Aorta (tissue), 5 donors: ENCODE measurements around the gene PARD6A. TPM values are rescaled to one million over a fixed set of nuclear protein-coding genes. Genes with fewer than 3 reads are reported as not detected.

ENCODE experiments used
- ATAC-seq: fragments of 200-7000 bp; cut with Tn5 transposase; one replicate; pipeline ENCODE4 v1.9.1; 2022; ENCODE audit warnings: moderate library complexity; ENCODE audit not compliant: low FRiP score
- DNase-seq, 2 donors: peaks; one replicate each; pipeline ENCODE4 v3.0.0-alpha.2; 2020
- H3K27ac ChIP-seq, 2 donors: one replicate each; pipeline ENCODE4 v1.5.1; 2013; ENCODE audit warnings: low read length in 2 of 2, mild to moderate bottlenecking in 2 of 2, moderate library complexity in 2 of 2, control low read depth in 1 of 2, inconsistent platforms in 1 of 2, low read depth in 1 of 2
- H3K27me3 ChIP-seq, 2 donors: one replicate each; pipeline ENCODE4 v1.6.1; 2013; ENCODE audit warnings: control low read depth in 1 of 2, low read length in 1 of 2, mild to moderate bottlenecking in 1 of 2, moderate library complexity in 1 of 2; ENCODE audit not compliant: insufficient read depth in 2 of 2, control insufficient read depth in 1 of 2
- H3K36me3 ChIP-seq, 2 donors: one replicate each; pipeline ENCODE4 v1.6.1; 2013; ENCODE audit warnings: control low read depth in 1 of 2, low read length in 1 of 2, mild to moderate bottlenecking in 1 of 2; ENCODE audit not compliant: insufficient read depth in 2 of 2, control insufficient read depth in 1 of 2
- H3K4me1 ChIP-seq, 2 donors: one replicate each; pipeline ENCODE4 v1.6.1; 2013; ENCODE audit warnings: low read length in 2 of 2, control low read depth in 1 of 2, mild to moderate bottlenecking in 1 of 2, moderate library complexity in 1 of 2; ENCODE audit not compliant: insufficient read depth in 2 of 2, control insufficient read depth in 1 of 2
- H3K4me3 ChIP-seq, 2 donors: one replicate each; pipeline ENCODE4 v1.5.1; 2013; ENCODE audit warnings: low read length in 2 of 2, control low read depth in 1 of 2, mild to moderate bottlenecking in 1 of 2
- H3K9me3 ChIP-seq: one replicate; pipeline ENCODE4 v1.6.1; 2013; ENCODE audit warnings: mild to moderate bottlenecking, low read length; ENCODE audit not compliant: control insufficient read depth
- WGBS, 2 donors: extraction: QIAGEN DNeasy Blood & Tissue Kit; methylation state at CpG; one replicate each; pipeline ENCODE4 v1.1.7; 2013; 5-methylcytosine and 5-hydroxymethylcytosine counted together
- intact Hi-C, 2 donors: fragments of 100-400 bp; cut with DNase I; formaldehyde crosslinking; loops; one replicate each; pipeline versions ENCODE4 v1.14.2 to v1.15.0; 2022
- polyA plus RNA-seq, 2 donors: library from polyadenylated mRNA; stranded (reverse); fragments of 200-250 nt; gene quantifications; one replicate each; pipeline ENCODE4 v1.2.3, GENCODE V29; 2013
- total RNA-seq, 2 donors: library from RNA; stranded (reverse); fragmentation: NEBNext Ultra II Directional; extraction: Animal tissue kit (Norgen Biotek cat#: 25700); gene quantifications; one replicate each; pipeline ENCODE4 v1.2.1, GENCODE V29; 2021
- donor health status: healthy with polysubstance abuse.
- donor health status: Bipolar disorder and iron deficiency.
- donor health status: DM: no; HTN: no; CAD: no.
- donor health status: DM: no; HTN: no; CAD: no.
- donor health status: DM: yes; HTN: yes; CAD: no.

PARD6A gene
- total and polyA plus RNA-seq, 4 donors = 3.9 to 7.8 (median 5.6) TPM

DNA sequence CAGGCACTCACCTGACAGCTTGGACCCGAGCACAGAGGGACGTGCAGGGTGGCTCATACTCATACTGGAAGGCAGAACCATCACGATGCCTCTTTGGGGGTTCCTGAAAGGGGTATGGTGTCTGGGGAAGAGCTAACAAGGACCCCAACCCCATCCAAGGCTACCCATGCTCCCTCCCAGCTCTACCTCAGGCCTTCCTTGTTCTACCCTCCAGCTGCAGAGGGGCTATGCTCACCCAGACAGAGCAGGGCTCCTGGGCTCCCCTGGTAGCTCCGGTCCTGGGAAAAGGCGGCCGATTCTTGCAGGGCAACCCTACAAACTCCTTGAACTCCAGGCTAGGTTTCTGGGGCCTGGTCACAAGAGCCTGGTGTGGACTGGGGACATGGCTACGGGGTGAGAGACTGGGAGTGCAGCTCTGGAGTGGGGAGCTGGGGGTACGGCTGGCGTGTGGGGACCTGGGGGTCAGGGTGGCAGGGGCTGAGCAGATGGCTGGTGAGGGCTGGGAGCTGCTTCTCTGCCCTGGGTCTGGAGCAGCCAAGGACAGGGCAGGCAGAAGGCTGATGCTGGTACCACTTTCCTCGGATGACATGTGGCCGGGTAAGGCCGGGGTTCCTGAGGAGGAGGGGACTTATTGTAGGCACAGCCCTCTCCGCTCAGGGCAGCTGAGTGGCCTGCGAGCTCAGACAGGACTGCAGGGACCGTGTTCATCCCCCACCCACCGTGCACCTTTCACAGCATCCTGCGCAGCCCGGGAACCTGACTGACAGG, 2.8 kb upstream of the PARD6A start:
- peak in 1 of 2 donors; percentile 71 for DNase-seq

DNA sequence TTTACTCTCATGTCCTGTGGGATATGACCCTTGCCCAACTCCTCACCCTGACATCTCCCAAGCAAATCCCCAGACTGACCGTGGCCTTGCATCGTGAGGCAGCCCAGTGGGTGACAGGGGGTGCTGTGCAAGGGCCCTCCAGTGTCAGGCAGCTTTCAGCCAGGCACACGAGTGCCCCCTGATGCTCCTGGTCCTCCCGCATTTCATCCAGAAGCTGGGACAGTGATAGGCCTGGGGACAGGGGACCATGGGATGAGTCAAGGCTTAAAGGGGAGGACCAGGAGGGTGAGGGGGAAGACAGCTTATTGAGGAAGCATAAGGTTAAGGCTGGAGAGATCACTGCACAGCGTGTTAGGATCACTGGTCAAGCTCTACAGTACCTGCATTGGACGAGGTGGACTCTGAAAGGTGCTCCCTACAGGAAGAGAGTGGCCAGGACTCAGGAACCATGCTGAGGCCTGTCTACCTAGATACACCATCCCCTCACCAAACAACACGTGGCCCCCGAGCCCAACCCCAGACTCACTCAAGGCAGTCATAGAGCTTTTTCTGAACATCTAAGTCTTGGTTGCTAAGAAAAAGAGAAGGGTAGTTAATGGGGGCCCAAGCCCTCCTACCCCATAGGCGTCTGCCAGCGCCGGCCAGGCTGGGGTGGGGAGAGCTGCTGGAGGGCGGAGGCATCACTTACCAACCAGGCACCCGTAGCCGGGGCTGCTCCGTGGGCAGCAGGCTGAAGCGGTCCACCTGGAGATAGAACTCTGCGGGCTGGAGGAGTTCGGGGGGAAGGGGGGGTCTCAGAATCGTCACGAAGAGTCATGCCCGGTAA, 1.7 kb upstream of the PARD6A start:
- WGBS, 2 donors = 34 to 37% methylated on average over 21 of the region's 21 CpGs
- no peak for DNase-seq

More for the DNA sequence above, 2.8 kb upstream of the PARD6A start:
- H3K4me3 ChIP-seq = no peak overlapping the region
- H3K27ac ChIP-seq = no peak overlapping the region
- 92 to 94% methylated on average over 18 of the region's 18 CpGs for WGBS, 2 donors
- no peaks in the 10 kb centered on the region for H3K36me3 ChIP-seq
- ATAC-seq = no peak
- no peaks in the 10 kb centered on the region for H3K9me3 ChIP-seq
- no peaks in the 10 kb centered on the region for H3K27me3 ChIP-seq
- intact Hi-C loops = no loop called here
- H3K4me1 ChIP-seq = no peaks in the 10 kb centered on the region

DNA sequence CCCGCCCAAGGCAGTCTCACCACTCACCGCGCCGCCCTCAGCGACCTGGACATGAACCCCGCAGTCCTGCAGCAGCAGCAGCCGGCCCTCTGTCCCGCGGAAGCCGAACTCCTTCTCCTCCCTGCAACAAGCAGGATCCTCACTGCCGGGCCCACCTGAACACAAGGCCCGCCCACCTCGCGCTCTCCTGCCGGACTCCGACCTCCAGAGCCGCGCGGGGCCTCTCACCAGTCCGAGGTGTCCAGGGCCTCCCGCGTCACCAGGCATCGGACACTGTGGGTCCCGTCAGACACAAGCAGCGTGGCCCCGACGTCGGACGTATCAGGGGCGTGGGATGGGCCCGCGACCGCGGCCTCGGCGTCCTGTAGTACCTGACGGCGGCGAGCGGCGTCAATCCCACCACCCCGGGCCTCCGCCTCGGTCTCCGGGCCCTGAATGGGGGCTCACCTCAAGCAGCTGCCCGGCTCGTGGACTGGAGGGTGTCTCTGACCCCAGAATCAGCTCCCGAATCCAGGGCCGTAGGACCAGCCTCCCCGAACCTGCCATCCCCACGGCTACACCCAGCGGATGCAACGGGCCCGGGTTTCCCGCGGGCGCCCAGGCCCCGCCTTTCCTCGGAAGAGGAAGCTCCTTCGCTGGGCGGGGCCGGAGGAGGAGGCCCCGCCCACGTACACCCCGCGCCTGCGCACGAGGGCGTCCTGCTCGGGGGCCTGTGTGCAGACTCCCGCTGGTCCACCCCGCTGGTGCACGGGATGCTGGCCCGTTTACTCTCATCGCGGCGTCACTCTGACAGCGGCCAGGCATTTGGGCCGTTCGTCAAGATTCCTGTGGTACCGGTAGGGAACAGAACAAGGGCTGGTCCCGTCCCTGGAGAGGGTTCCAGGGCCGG, 841 bp upstream of the PARD6A start, which contains the start of gene ACD:
Gene ACD, minus strand, starts transcription at position 586 of the 889 bp plus-strand sequence. Its CDS starts 40 bp downstream, at position 546.
- peak within 1 kb of the TSS in 1 of 2 donors; percentile 89 for H3K27ac ChIP-seq
- 0 to 1% methylated on average over 76 to 83 of the region's 83 CpGs for WGBS, 2 donors
- peak within 1 kb of the TSS; percentile 63 to 64 for H3K4me3 ChIP-seq
- DNase-seq (peak; percentile 93 to 97), ATAC-seq (peak; percentile 96)
- H3K27me3 ChIP-seq = no peaks in the 10 kb centered on the region
- H3K4me1 ChIP-seq = no peaks in the 10 kb centered on the region
- no peaks in the 10 kb centered on the region for H3K9me3 ChIP-seq
- intact Hi-C loops = loop anchor here (2.0 to 5.0 kb wide), 2 partner anchors 97 to 98 kb away; partner anchors contain the start of gene CTCF (in 2 of the 2)
- no peaks in the 10 kb centered on the region for H3K36me3 ChIP-seq

More for the DNA sequence above, 1.7 kb upstream of the PARD6A start:
- Histone ChIP-seq H3K4me1 (no peaks in the 10 kb centered on the region), H3K4me3 (peak overlapping the region in 1 of 2 donors; percentile 64), H3K27me3 (no peaks in the 10 kb centered on the region), H3K36me3 (no peaks in the 10 kb centered on the region), H3K27ac (no peak overlapping the region), H3K9me3 (no peaks in the 10 kb centered on the region)
- no peak for ATAC-seq
- intact Hi-C loops = no loop called here

DNA sequence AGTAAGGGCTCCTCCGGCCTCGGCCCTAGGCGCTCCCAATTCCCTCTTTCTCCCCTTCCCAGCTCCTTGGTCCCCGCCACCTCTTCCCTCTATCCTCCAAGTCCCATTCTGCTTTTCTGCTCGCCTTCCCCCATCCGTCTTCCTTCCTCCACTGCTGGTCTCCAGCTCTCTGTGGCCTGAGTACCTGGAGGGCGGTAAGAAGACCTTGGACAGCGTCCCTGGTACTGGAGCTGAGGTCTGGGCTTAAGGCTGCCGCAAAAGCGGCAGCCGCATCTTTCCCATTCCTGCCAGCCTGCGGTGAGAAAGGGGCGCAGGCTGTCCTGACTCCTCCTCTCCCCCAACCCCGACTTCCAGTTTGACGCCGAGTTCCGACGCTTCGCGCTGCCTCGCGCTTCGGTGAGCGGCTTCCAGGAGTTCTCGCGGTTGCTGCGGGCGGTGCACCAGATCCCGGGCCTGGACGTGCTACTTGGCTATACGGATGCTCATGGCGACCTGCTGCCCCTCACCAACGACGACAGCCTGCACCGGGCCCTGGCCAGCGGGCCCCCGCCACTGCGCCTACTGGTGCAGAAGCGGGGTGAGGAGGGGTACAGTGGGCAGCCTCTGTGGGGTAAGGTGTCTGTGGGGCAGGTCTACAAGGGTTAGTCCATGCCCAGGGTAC, 471 bp downstream of the PARD6A start:
- WGBS, 2 donors = 10 to 12% methylated on average over 35 to 39 of the region's 39 CpGs
- Histone ChIP-seq H3K4me3 (peak overlapping the region in 1 of 2 donors; percentile 31), H3K4me1 (no peaks in the 10 kb centered on the region), H3K27me3 (no peaks in the 10 kb centered on the region), H3K27ac (peak overlapping the region in 1 of 2 donors; percentile 79), H3K36me3 (no peaks in the 10 kb centered on the region), H3K9me3 (no peaks in the 10 kb centered on the region)
- ATAC-seq (no peak), DNase-seq (peak in 1 of 2 donors; percentile 80)
- intact Hi-C loops = loop anchor here (2.0 to 5.0 kb wide), 2 partner anchors 98 to 99 kb away; partner anchors contain the start of gene CTCF (in 2 of the 2)

DNA sequence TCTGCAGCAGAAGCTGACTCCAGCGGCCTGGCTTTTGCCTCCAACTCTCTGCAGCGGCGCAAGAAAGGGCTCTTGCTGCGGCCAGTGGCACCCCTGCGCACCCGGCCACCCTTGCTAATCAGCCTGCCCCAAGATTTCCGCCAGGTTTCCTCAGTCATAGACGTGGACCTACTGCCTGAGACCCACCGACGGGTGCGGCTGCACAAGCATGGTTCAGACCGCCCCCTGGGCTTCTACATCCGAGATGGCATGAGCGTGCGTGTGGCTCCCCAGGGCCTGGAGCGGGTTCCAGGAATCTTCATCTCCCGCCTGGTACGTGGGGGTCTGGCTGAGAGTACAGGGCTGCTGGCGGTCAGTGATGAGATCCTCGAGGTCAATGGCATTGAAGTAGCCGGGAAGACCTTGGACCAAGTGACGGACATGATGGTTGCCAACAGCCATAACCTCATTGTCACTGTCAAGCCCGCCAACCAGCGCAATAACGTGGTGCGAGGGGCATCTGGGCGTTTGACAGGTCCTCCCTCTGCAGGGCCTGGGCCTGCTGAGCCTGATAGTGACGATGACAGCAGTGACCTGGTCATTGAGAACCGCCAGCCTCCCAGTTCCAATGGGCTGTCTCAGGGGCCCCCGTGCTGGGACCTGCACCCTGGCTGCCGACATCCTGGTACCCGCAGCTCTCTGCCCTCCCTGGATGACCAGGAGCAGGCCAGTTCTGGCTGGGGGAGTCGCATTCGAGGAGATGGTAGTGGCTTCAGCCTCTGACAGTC, 1.3 kb downstream of the PARD6A start:
- DNase-seq = peak in 1 of 2 donors; percentile 77
- intact Hi-C loops = loop anchor here (2.0 to 5.0 kb wide), 2 partner anchors 99 to 100 kb away; partner anchors contain the start of gene CTCF (in 2 of the 2)
- H3K27ac ChIP-seq = no peak overlapping the region

DNA sequence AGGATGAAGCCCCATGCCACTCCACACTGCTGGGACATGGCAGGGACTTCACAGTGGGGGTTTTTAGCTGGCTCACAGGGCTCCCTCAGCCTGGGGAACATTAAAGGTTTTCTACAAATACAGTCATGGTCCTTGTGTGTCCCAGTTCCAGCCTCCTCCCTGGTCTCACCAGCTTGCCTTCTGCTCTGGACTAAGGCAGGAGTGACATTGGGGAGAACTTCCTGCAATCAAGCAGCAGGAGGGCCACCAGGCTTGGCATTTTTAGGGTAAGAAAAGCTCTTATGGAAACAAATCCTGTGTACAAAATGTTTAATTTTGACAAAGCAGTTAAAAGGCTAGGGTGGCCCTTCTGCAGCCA, 1.9 kb downstream of the PARD6A start:
- Histone ChIP-seq H3K4me1 (no peaks in the 10 kb centered on the region), H3K4me3 (no peak overlapping the region), H3K27me3 (no peaks in the 10 kb centered on the region)

More for the DNA sequence above, 1.3 kb downstream of the PARD6A start:
- no peak for ATAC-seq
- no peaks in the 10 kb centered on the region for H3K27me3 ChIP-seq
- H3K9me3 ChIP-seq = no peaks in the 10 kb centered on the region
- WGBS, 2 donors = 95% methylated on average over 34 of the region's 34 CpGs
- H3K4me3 ChIP-seq = no peak overlapping the region
- H3K36me3 ChIP-seq = no peaks in the 10 kb centered on the region
- no peaks in the 10 kb centered on the region for H3K4me1 ChIP-seq

DNA sequence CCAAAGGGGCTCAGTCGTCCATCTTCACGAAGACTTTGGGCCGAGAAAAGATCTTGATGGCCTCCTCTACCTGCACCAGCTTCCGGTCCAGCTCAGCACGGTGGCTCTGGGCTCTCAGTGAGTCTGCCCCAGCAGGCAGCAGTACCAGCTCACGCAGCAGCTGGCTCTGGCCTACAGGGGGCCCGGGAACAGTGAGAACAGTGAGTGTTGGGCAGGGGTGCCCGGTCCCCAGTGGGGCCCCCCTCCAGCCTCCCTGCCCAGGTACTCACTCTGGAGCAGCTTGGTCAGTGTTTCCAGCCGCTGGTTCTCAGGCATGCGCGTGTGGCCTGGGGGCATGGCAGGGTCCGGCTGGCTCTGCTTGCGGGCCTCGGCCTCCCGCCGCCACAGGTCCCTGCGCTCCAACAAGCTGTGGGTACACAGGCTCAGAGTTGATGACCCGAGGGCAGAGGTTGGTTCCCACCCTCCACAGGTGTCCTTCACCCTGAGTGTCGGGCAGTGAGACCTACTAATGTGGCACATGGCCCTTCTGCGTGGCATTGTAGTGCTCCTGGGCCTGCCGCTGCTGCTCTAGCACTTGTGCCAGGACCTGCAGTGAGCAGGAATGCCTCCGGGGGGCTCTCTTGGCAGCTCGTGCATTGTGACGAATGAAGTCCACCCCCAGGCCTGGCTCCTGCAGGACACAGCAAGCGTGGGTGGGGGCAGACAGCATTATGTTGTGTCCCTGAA, 2.6 kb downstream of the PARD6A start:
- no peak overlapping the region for H3K4me3 ChIP-seq
- no peaks in the 10 kb centered on the region for H3K36me3 ChIP-seq
- no peaks in the 10 kb centered on the region for H3K4me1 ChIP-seq
- H3K27me3 ChIP-seq = no peaks in the 10 kb centered on the region
- intact Hi-C loops = loop anchor here in 1 of 2 donors (5.0 kb wide), 1 partner anchor 101 kb away; the partner anchor contains the start of gene CTCF
- no peak for ATAC-seq
- 83 to 84% methylated on average over 25 of the region's 25 CpGs for WGBS, 2 donors
- no peak overlapping the region for H3K27ac ChIP-seq
- H3K9me3 ChIP-seq = no peaks in the 10 kb centered on the region
- DNase-seq = peak in 1 of 2 donors; percentile 75

More for the DNA sequence above, 1.9 kb downstream of the PARD6A start:
- intact Hi-C loops = loop anchor here in 1 of 2 donors (5.0 kb wide), 1 partner anchor 100 kb away; the partner anchor contains the start of gene CTCF
- ATAC-seq (no peak), DNase-seq (no peak)
- Histone ChIP-seq H3K27ac (no peak overlapping the region), H3K9me3 (no peaks in the 10 kb centered on the region), H3K36me3 (no peaks in the 10 kb centered on the region)
